HCT116 (cell line): ENCODE results near the gene ASMTL. TPM values are rescaled to one million over a fixed set of nuclear protein-coding genes. Genes with fewer than 3 reads are reported as not detected.
A peak's percentile ranks its signal among the peaks of the same experiment; 100 is the strongest.

ENCODE experiments used
- ATAC-seq: fragments of 200-7000 bp; cut with Tn5 transposase; 2 replicates; pipeline ENCODE4 v1.9.1; 2020; ENCODE audit warnings: mild to moderate bottlenecking, moderate library complexity
- BruUV-seq: library from RNA; stranded (reverse); fragments of 400-500 nt; replicated peaks from 2 replicates; lab custom pipeline; 2021; lab: Mats Ljungman, UMichigan
- CTCF ChIA-PET: fragments of 300-600 bp; sonication (Branson Sonifier 250); formaldehyde crosslinking; loops from one replicate; lab custom pipeline; 2021; ENCODE audit warnings: antibody characterized with exemption; lab: Charles Lee
- POLR2A ChIA-PET: fragments of 300-600, 350-600 bp; sonication (Branson Sonifier 250); formaldehyde crosslinking; loops from one replicate; lab custom pipeline; 2021; ENCODE audit warnings: antibody characterized with exemption; lab: Charles Lee
- RAD21 ChIA-PET, 2 experiments: fragments of 300-600 bp; sonication (Branson Sonifier 250); formaldehyde crosslinking; loops; one replicate each; lab custom pipeline; 2023; ENCODE audit warnings: low total read pairs in 2 of 2; ENCODE audit not compliant: uncharacterized antibody in 2 of 2, unreplicated experiment in 2 of 2, low non-redundant PET in 1 of 2; lab: Charles Lee
- DNase-seq: peaks from one replicate; pipeline ENCODE4 v3.0.0-alpha.2; 2010; ENCODE audit warnings: low read depth, low spot score
- H2AFZ ChIP-seq: fragments of 200-600 bp; shearing (Covaris generic), sonication (generic); 2 replicates; pipeline ENCODE4 v1.6.1; 2017; ENCODE audit warnings: low read depth, mixed run types, mixed read lengths, antibody characterized with exemption, low read length; ENCODE audit not compliant: poor library complexity, severe bottlenecking
- H3K27ac ChIP-seq: 2 replicates; pipeline ENCODE4 v1.5.1; 2012; ENCODE audit warnings: low read depth, low read length
- H3K27me3 ChIP-seq: fragments of 200-600 bp; sonication (generic); 2 replicates; pipeline ENCODE4 v1.6.1; 2016; ENCODE audit warnings: mixed run types, low read length, mixed read lengths; ENCODE audit not compliant: insufficient read depth
- H3K36me3 ChIP-seq, 2 experiments: fragments of 200-500 bp in 1 of 2; fragments of 200-600 bp in 1 of 2; sonication (Bioruptor generic) in 1 of 2; sonication (generic) in 1 of 2; 2 replicates each; pipeline versions ENCODE4 v1.5.1 to v1.6.1; 2014 to 2016; ENCODE audit warnings: low read length in 2 of 2, inconsistent platforms in 1 of 2, mixed read lengths in 1 of 2, mixed run types in 1 of 2; ENCODE audit not compliant: insufficient read depth in 2 of 2, control insufficient read depth in 1 of 2
- H3K4me1 ChIP-seq, 2 experiments: fragments of 200-600 bp in 1 of 2; sonication (generic) in 1 of 2; 2 replicates each; pipeline versions ENCODE4 v1.5.1 to v1.6.1; 2012 to 2017; ENCODE audit warnings: low read length in 2 of 2, inconsistent platforms in 1 of 2, mild to moderate bottlenecking in 1 of 2, mixed read lengths in 1 of 2, mixed run types in 1 of 2, moderate library complexity in 1 of 2; ENCODE audit not compliant: insufficient read depth in 2 of 2, control insufficient read depth in 1 of 2
- H3K4me2 ChIP-seq: fragments of 200-600 bp; sonication (generic); 2 replicates; pipeline ENCODE4 v1.6.1; 2017; ENCODE audit warnings: mixed run types, low read length, mixed read lengths
- H3K4me3 ChIP-seq, 2 experiments: fragments of 200-600 bp in 1 of 2; sonication (generic) in 1 of 2; replicated peaks in 1 of 2; 2 replicates each; pipeline ENCODE4 v1.5.1; 2011 to 2016; ENCODE audit warnings: low read length in 2 of 2, control low read depth in 1 of 2, low read depth in 1 of 2, mild to moderate bottlenecking in 1 of 2, mixed read lengths in 1 of 2, mixed run types in 1 of 2
- H3K79me2 ChIP-seq: fragments of 200-600 bp; sonication (generic); 2 replicates; pipeline ENCODE4 v1.6.1; 2017; ENCODE audit warnings: mild to moderate bottlenecking, mixed run types, low read length, moderate library complexity, mixed read lengths; ENCODE audit not compliant: insufficient read depth
- H3K9ac ChIP-seq: fragments of 200-600 bp; sonication (generic); 2 replicates; pipeline ENCODE4 v1.6.1; 2016; ENCODE audit warnings: low read length, mixed read lengths
- H3K9me2 ChIP-seq: fragments of 200-600 bp; sonication (generic), shearing (Covaris generic); 2 replicates; pipeline ENCODE4 v1.6.1; 2017; ENCODE audit warnings: mixed run types, mild to moderate bottlenecking, moderate library complexity; ENCODE audit not compliant: insufficient read depth
- H3K9me3 ChIP-seq, 2 experiments: fragments of 200-500 bp in 1 of 2; fragments of 200-600 bp in 1 of 2; sonication (Bioruptor generic) in 1 of 2; sonication (generic) in 1 of 2; 2 replicates each; pipeline ENCODE4 v1.6.1; 2014 to 2017; ENCODE audit warnings: low read length in 2 of 2, mixed read lengths in 2 of 2, inconsistent platforms in 1 of 2, low read depth in 1 of 2, mild to moderate bottlenecking in 1 of 2, mixed run types in 1 of 2, moderate library complexity in 1 of 2; ENCODE audit not compliant: control insufficient read depth in 1 of 2, insufficient read depth in 1 of 2
- H4K20me1 ChIP-seq: fragments of 200-600 bp; sonication (generic), shearing (Covaris generic); 2 replicates; pipeline ENCODE4 v1.6.1; 2017; ENCODE audit warnings: mixed run types, mild to moderate bottlenecking, moderate library complexity; ENCODE audit not compliant: insufficient read depth
- ATF3 ChIP-seq: IDR thresholded peaks from 2 replicates; pipeline ENCODE4 v1.6.1; 2012
- CBX3 ChIP-seq: IDR thresholded peaks from 2 replicates; pipeline ENCODE4 v1.6.1; 2012; ENCODE audit warnings: low read depth
- CTCF ChIP-seq, 3 experiments: fragments of 200-600 bp in 1 of 3; sonication (generic) in 1 of 3; IDR thresholded peaks in 2 of 3; conservative IDR thresholded peaks in 1 of 3; 2 replicates each; pipeline ENCODE4 v1.5.1; 2012 to 2017; ENCODE audit warnings: low read depth in 2 of 3, low read length in 2 of 3, antibody characterized with exemption in 1 of 3, borderline replicate concordance in 1 of 3, control low read depth in 1 of 3, mild to moderate bottlenecking in 1 of 3, mixed read lengths in 1 of 3, mixed run types in 1 of 3, moderate library complexity in 1 of 3; ENCODE audit not compliant: insufficient read depth in 1 of 3
- EGR1 ChIP-seq: IDR thresholded peaks from 2 replicates; pipeline ENCODE4 v1.6.1; 2012; ENCODE audit warnings: low read depth
- EZH2 ChIP-seq: fragments of 200-600 bp; sonication (generic); IDR thresholded peaks from 2 replicates; pipeline ENCODE4 v1.6.1; 2017; ENCODE audit warnings: antibody characterized with exemption, mixed run types
- EZH2phosphoT487 ChIP-seq: fragments of 200-600 bp; IDR thresholded peaks from 2 replicates; pipeline ENCODE4 v1.6.1; 2018; ENCODE audit warnings: antibody characterized with exemption, borderline replicate concordance
- FOSL1 ChIP-seq: IDR thresholded peaks from 2 replicates; pipeline ENCODE4 v1.6.1; 2012; ENCODE audit warnings: low read depth
- JUND ChIP-seq: IDR thresholded peaks from 2 replicates; pipeline ENCODE4 v1.6.1; 2012
- MAX ChIP-seq: IDR thresholded peaks from 2 replicates; pipeline ENCODE4 v1.6.1; 2012
- POLR2A ChIP-seq: IDR thresholded peaks from 2 replicates; pipeline ENCODE4 v1.7.0; 2011; ENCODE audit warnings: borderline replicate concordance; ENCODE audit not compliant: insufficient read depth, insufficient read length; ENCODE audit errors: extremely low read depth
- POLR2AphosphoS5 ChIP-seq: IDR thresholded peaks from 2 replicates; pipeline ENCODE4 v1.6.1; 2011; ENCODE audit warnings: mild to moderate bottlenecking, low read depth, low read length, moderate library complexity
- REST ChIP-seq: IDR thresholded peaks from 2 replicates; pipeline ENCODE4 v1.6.1; 2012; ENCODE audit warnings: low read depth
- SRF ChIP-seq: IDR thresholded peaks from 2 replicates; pipeline ENCODE4 v1.6.1; 2012; ENCODE audit warnings: low read depth
- TCF7L2 ChIP-seq: IDR thresholded peaks from 2 replicates; pipeline ENCODE4 v1.7.0; 2011; ENCODE audit warnings: borderline replicate concordance, inconsistent platforms; ENCODE audit not compliant: insufficient read depth, insufficient read length; ENCODE audit errors: extremely low read depth
- YY1 ChIP-seq: IDR thresholded peaks from 2 replicates; pipeline ENCODE4 v1.6.1; 2011; ENCODE audit warnings: low read length, low read depth, moderate library complexity, mild to moderate bottlenecking; ENCODE audit not compliant: insufficient replicate concordance; ENCODE audit errors: extremely low read depth
- ZBTB33 ChIP-seq: IDR thresholded peaks from 2 replicates; pipeline ENCODE4 v1.6.1; 2011; ENCODE audit warnings: mild to moderate bottlenecking, low read length, moderate library complexity; ENCODE audit not compliant: insufficient replicate concordance; ENCODE audit errors: extremely low read depth
- ZFX ChIP-seq: fragments of 450-650 bp; IDR thresholded peaks from 2 replicates; pipeline ENCODE4 v1.6.1; 2017
- ZNF274 ChIP-seq: fragments of 200-500 bp; sonication (Bioruptor generic); IDR thresholded peaks from 2 replicates; pipeline ENCODE4 v1.6.1; 2014; ENCODE audit warnings: mild to moderate bottlenecking, low read depth, low read length, inconsistent platforms
- intact Hi-C: fragments of 100-400 bp; cut with micrococcal nuclease; formaldehyde crosslinking; loops from 2 replicates; pipeline ENCODE4 v1.10.0; 2022
- total RNA-seq: library from RNA; stranded (reverse); gene quantifications from one replicate; pipeline ENCODE4 v1.2.1, GENCODE V29; 2021; ENCODE audit not compliant: unreplicated experiment

Gene ASMTL
- total RNA-seq, 1 experiment from 2014 or later = 59.6 TPM

- Histone ChIP-seq H3K4me1 (peaks cover 3 to 40% of the 10 kb centered on the region in 2 experiments; a peak in 3 of 4 replicates), H3K4me2 (no peak overlapping the region), H3K27me3 (no peaks in the 10 kb centered on the region), H3K9ac (no peak overlapping the region), H3K79me2 (no peaks in the 10 kb centered on the region), H3K9me3 (no peaks in the 10 kb centered on the region), H2AFZ (no peak overlapping the region), H3K36me3 (peaks cover 0 to under 1% of the 10 kb centered on the region in 2 experiments; a peak in 3 of 4 replicates), H3K4me3 (no peak overlapping the region), H4K20me1 (no peaks in the 10 kb centered on the region), H3K9me2 (no peaks in the 10 kb centered on the region), H3K27ac (no peak overlapping the region)
- DNase-seq (no peak), ATAC-seq (0 out of 2 replicates have a peak, but pooled peaks have one; percentile 0)
- no TSS peak for BruUV-seq
- intact Hi-C loops = loop anchor here (5.0 kb wide), 1 partner anchor 58 kb away; no protein-coding TSS in a partner anchor
- ChIA-PET POLR2A (no interaction called here), CTCF (no interaction called here), RAD21 (no interaction called here)
- TF ChIP-seq TCF7L2 = no peak
- TF ChIP-seq ATF3 = no peak
- no peak for TF ChIP-seq ZNF274
- no peak for TF ChIP-seq EZH2
- TF ChIP-seq FOSL1 = no peak
- TF ChIP-seq POLR2AphosphoS5 = no peak
- no peak for TF ChIP-seq CTCF (IDR thresholded peaks at IDR 0.05 in 2 of 3, conservative IDR thresholded peaks at IDR 0.05 in 1 of 3; ENCODE audit: borderline replicate concordance in 1 of 3, insufficient read depth in 1 of 3, low read depth in 2 of 3, low read length in 2 of 3)
- no peak for TF ChIP-seq REST
- TF ChIP-seq CBX3 = no peak
- TF ChIP-seq YY1 = no peak
- no peak for TF ChIP-seq JUND
- TF ChIP-seq EZH2phosphoT487 = no peak
- TF ChIP-seq POLR2A = no peak
- TF ChIP-seq EGR1 = no peak
- TF ChIP-seq ZFX = no peak
- TF ChIP-seq SRF = no peak
- no peak for TF ChIP-seq MAX
- TF ChIP-seq ZBTB33 = no peak
Observed at GRCh38 chrX:1380672-1381233, 72.0 kb downstream of the ASMTL start.
